HG02840 (cell line): Measurements from ENCODE around the gene BFSP2.

Source experiments
- ATAC-seq: cut with Tn5 transposase; IDR thresholded peaks from one replicate; pipeline ENCODE4 v1.9.1; 2021; ENCODE audit warnings: mild to moderate bottlenecking, moderate library complexity, moderate number of reproducible peaks; ENCODE audit not compliant: unreplicated experiment, low FRiP score

BFSP2 gene

GRCh38 chr3:133383175-133383574, 16.7 kb upstream of the BFSP2 start:
- no peak for ATAC-seq

GRCh38 chr3:133383741-133384140, 16.1 kb upstream of the BFSP2 start:
- ATAC-seq, result no peak

- no peak for ATAC-seq
Observed at GRCh38 chr3:133384331-133385027, 15.4 kb upstream of the BFSP2 start.

GRCh38 chr3:133386876-133387275, 13.0 kb upstream of the BFSP2 start:
- ATAC-seq, result no peak

GRCh38 chr3:133387341-133387740, 12.5 kb upstream of the BFSP2 start:
- no peak for ATAC-seq

- ATAC-seq, result no peak
Observed at GRCh38 chr3:133388696-133389395, 11.0 kb upstream of the BFSP2 start.

- ATAC-seq, result no peak
Observed at GRCh38 chr3:133390715-133391114, 9.1 kb upstream of the BFSP2 start.

GRCh38 chr3:133393204-133393603, 6.7 kb upstream of the BFSP2 start:
- no peak for ATAC-seq

GRCh38 chr3:133393691-133394474, 6.0 kb upstream of the BFSP2 start:
- no peak for ATAC-seq

- no peak for ATAC-seq
Observed at GRCh38 chr3:133394561-133395311, 5.1 kb upstream of the BFSP2 start.

GRCh38 chr3:133396906-133397305, 3.0 kb upstream of the BFSP2 start:
- no peak for ATAC-seq

GRCh38 chr3:133401374-133402135, 1.7 kb downstream of the BFSP2 start:
- no peak for ATAC-seq

GRCh38 chr3:133404920-133405319, 5.1 kb downstream of the BFSP2 start:
- no peak for ATAC-seq

GRCh38 chr3:133408366-133408765, 8.5 kb downstream of the BFSP2 start:
- ATAC-seq, result no peak

- ATAC-seq, result no peak
Observed at GRCh38 chr3:133408961-133409360, 9.1 kb downstream of the BFSP2 start.

GRCh38 chr3:133410191-133410892, 10.5 kb downstream of the BFSP2 start:
- ATAC-seq, result no peak

GRCh38 chr3:133412183-133413132, 12.6 kb downstream of the BFSP2 start:
- no peak for ATAC-seq
